DMS79 (cell line): ENCODE measurements around the gene ZNF433.

Source experiments
- DNase-seq: peaks from one replicate; lab custom pipeline; 2025; lab: John Stamatoyannopoulos, UW

ZNF433 gene

GRCh38 chr19:11989112-11989456 is 46.4 kb downstream of the ZNF433 start:
- no peak for DNase-seq

DNA sequence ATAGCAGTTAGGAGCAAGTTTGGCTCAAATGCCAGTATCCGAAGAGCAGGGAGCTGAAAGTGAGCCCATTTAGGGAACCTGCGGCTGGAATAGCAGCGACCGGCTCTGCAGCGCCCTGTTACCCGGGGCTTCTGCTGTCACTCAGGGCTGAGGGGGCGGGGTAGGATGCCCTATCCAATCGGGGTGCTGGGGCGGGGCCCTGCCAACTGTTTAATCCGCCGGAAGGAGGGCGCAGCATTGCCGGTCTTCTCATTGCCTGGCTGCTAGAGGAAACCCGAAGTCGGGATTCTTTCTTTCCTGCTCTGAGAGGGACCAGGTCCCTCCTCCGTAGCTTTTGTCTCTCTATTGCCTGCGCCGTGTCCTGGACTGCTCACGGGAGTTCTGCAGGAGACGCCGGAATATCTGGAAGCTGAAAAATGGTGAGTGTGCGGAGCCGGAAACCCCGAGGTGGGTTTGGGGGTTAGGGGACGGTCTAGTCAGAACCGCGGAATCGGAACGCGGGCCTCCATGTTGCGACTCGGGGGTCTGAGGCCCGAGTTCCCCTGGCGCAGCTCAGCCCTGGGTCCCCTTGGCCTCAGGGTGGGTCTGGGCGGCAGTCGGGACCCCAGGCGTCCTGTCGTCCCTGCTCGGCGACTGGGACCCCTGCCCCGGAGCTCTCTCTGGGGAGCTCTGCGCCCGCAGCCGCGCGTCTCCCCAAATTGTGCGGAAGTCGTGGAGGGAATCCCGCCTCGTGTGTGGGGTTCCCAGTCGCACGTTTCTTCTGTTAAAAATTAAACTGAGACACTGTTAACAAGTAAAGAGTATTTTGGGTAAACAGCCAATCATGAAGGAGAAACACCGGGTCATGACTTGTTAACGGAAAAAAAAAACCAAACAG is 47.8 kb downstream of the ZNF433 start:
- peak; percentile 95 for DNase-seq

- DNase-seq: no peak
Measured at GRCh38 chr19:11986754-11987153, 48.7 kb downstream of the ZNF433 start.

GRCh38 chr19:11984986-11985385 is 50.5 kb downstream of the ZNF433 start:
- DNase-seq: no peak

GRCh38 chr19:11982526-11982925 is 53.0 kb downstream of the ZNF433 start:
- no peak for DNase-seq

DNA sequence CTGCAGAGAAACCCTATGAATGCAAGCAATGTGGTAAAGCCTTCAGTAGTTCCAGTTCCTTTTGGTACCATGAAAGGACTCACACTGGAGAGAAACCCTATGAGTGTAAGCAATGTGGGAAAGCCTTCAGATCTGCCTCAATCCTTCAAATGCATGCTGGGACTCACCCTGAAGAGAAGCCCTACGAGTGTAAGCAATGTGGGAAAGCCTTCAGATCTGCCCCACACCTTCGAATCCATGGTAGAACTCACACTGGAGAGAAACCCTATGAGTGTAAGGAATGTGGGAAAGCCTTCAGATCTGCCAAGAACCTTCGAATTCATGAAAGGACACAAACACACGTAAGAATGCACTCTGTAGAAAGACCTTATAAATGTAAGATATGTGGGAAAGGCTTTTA is 56.0 kb downstream of the ZNF433 start:
- no peak for DNase-seq

- no peak for DNase-seq
Measured at GRCh38 chr19:11978492-11979100, 56.9 kb downstream of the ZNF433 start.

DNA sequence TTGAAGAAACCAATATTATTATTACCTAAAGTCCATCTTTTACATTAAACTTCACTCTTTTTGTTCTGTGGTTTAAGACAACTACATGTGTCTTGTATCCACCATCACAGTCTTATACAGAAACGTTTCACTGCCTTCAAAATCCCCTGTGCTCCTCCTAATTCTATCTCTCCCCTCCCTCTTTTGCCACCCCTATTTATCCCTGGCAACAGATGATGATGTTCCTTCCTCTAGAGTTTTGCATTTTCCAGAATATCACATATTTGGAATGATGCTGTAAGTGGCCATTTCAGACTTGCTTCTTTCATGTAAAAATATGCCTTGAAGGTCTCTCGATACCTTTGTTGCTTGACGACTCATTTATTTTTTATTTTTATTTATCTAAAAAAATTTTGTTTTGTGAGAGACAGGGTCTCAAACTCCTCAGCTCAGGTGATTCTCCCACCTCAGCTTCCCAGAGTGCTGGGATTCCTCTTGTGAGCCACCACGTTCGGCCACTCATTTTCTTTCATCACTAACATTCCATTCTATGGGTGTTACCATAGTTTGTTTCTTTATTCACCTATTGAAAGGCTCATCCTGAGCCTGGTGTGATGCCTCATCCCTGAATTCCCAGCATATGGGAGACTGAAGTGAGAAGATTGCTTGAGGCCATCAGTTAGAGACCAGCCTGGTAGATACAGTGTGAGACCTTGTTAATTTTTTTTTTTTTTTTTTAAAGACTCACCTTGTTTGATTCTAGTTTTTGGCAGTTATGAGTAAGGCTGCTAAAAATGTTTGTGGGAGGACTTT is 62.3 kb downstream of the ZNF433 start:
- DNase-seq: no peak

DNA sequence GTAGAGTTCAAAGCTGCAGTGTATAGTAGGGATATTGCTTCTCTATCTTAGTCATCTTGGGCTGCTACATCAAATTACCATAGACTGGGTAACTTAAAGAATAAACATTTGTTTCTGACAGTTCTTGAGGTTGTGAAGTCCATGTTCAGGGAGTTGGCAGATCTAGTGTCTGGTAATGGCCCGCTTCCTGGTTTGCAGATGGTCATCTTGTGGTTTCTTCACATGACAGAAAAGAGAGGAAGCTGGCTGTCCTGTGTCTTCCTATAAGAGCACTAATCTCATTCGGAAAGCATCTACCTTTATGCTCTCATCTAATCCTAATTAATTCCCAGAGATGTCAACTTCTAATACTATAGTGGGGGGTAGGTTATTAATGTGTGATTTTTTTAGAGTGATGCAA is 64.4 kb downstream of the ZNF433 start:
- no peak for DNase-seq

GRCh38 chr19:11970174-11970573 is 65.3 kb downstream of the ZNF433 start:
- no peak for DNase-seq

- DNase-seq: peak; percentile 85
Measured at GRCh38 chr19:11964858-11965645, 70.4 kb downstream of the ZNF433 start, which contains the start of gene ZNF763. Gene ZNF763 (plus strand): TSS chr19:11965040. CDS start chr19:11965209, 169 bp downstream.
